Activated naive CD4-positive, alpha-beta T cell treated with Interleukin-2 at 50 U/mL for 16 hours (primary cell): ENCODE results near the gene ANKRD2.
"Not testable (repeated sequence)": the region's sequence is repeated elsewhere in the genome, so short reads cannot be mapped to it uniquely, and the experiment has no call there.

Source experiments
- DNase-seq: peaks from one replicate; pipeline ENCODE4 v3.0.0-alpha.2; 2020

ANKRD2 gene

DNA sequence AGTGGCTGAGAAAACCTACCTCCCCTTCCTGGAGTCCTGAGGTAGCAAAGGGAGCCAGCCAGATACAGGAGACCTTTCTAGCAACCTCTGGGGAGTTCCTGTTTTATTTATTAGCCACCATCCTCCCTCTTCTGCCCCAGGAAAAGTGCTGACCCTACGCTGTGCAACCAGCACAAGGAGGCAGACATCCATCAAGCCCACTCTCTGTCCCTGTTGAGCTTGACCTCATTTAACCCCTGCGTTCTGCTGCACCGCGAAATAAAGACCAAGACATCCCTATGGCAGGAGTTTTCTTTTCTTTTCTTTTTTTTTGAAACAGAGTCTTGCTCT, 25.3 kb upstream of the ANKRD2 start:
- DNase-seq: no peak

DNA sequence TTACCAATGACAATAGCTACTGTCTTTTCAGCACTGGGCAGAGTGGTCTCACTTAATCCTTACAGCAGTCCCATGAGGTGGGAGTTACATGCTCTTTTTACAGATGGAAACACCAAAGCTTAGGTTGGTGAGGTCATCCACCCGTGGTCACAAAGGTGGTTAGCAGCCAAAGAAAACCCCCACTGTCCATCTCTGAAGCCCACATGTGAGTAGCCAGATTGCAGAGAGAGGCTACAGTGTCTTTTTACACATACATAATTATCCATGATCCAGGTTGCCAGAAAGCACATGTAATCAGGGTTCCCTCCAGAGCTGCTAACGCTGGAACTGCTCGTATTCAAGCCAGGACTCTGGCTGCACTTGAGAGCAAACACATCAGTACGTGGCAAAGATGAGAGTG, 24.6 kb upstream of the ANKRD2 start:
- DNase-seq: no peak

DNA sequence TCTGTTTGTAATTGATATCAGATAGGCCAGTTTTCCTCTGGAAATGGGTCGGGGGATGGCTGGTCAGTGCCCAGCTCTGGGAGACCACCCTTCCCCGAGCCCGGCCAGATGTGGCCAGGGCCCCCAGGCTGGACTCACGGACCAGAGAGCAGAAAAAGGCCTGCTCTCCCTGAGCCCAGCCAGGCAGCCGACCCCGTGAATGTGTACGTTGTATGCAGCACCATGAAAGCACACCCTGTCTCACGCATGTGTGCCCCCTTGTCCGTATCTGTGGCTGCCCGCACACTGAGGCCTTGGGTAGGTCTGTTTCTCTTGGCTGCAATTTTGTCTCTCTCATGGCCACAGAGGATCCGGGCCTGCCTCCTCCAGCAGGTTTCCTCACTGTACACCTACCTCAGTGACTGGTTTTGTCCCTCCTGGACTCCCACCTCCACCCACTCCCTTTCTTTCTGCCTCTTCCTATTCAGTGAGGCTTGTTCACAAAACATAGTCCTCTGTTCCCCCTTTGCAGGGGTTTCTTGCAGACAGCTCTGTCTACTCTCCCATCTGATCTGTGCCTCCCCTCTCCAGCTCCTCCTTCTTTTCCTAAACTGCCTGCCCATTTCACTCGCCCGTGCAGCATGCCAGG, 23.6 kb upstream of the ANKRD2 start:
- no peak for DNase-seq

DNA sequence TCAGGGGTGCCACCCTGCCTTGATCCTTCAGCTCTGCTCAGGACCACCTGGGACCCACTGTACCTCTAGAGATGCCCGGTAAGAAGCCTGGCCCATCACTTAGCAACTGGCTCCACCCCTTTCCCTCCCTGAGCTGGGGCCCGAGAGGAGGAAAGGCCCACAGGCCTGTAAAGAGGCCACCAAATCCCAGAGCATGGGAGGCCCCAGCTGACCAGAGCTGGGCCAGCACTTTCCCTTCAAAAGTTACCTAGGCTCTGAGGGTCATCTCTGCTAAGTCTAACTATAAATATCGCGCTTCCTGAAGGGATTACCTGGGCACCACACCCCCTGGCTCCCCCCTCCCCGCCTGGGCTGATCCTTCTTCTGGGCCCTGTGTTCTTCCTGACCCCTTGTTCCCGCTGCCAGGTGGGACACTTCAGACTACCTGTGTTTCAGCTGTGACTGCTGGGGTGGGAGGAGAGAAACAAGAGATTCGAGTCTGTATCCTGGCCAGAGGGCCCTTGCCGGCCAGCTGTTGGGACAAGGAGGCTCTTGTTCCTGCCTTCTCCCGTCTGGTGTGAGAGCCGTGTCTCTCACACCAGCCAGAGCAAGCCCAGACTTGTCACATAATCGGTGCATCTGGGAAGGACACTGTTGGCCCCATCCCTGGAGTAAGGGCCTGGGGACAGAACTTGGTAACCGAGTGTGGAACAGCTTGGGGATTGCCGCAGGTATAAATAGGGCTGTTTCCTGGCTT, 22.8 kb upstream of the ANKRD2 start:
- DNase-seq: no peak

DNA sequence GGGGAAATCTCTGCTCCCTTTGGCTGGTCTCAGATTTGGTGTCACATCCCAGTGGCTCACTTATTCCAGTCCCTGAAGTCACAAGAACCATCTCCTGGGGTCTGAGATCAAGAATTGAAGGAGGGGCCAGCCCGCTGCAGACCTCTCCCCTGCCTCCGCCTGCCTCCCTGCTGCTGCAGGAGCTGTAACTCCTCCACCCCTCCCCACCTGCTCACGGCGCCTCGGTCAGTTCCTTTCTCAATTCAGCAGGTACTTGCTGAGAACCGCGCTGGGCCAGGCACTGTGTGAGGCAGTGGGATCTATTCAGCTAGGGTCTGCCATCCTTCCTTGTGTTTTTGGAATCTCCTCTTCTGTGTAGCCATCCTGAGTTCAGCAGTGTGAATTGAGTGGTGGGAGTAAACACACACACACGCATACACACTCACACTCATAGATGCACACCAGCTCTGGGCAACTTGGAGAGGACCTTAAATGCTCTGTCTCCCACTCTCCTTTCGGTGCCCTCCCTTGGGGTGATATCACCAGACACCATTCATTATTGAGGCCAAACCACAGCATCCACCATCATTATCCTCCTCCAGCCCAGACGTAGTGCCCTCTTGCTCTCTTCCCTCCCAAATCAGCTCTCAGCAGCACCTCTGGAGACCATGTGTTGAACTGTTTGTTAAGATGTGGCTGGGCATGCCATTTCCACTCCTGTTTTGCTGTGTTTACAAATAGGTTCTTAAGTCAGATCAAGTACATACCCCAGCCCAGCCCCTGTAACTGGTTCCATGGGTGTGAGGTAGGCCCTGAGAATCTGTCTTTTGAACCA, 22.0 kb upstream of the ANKRD2 start:
- no peak for DNase-seq

DNA sequence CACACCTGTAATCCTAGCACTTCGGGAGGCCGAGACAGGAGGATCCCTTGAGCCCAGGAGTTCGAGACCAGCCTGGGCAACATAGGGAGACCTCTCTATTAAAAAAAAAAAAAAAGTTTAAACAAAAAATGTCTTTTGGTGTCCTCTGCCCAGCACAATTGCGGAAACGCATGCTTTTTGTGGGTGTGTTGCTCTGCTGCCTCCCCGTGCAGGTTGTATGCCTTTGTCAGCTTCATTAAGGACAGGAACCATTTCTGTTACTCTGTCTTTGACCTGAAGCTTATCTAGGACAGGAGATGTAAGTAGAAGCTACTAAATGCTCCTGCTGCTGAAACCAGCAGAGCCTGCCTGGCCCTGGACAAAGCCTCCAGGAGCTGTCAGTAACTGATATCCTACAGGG, 21.3 kb upstream of the ANKRD2 start:
- DNase-seq: no peak

DNA sequence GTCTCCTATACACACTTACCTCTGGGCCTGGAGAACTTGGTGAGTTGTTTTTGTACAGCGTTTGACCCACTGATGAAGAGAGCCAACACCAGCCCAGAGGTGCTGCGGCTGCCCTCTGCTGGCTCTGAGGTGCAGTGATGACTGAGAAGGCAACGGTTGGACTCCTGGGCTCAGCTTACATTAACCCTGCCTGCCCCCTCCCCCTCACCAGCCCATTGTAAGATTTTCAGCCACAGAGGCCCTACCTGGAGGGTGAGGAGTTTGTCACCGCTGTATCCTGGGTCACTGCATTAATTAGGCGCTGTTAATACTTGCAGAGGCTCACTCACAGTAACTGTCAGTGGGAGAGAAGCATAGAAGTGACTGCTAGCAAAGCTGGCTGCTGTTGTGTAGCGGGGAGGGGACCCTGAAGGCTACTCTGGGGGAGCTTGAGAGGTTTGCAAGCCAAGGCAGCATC, 19.0 kb upstream of the ANKRD2 start:
- DNase-seq: peak; percentile 69

DNA sequence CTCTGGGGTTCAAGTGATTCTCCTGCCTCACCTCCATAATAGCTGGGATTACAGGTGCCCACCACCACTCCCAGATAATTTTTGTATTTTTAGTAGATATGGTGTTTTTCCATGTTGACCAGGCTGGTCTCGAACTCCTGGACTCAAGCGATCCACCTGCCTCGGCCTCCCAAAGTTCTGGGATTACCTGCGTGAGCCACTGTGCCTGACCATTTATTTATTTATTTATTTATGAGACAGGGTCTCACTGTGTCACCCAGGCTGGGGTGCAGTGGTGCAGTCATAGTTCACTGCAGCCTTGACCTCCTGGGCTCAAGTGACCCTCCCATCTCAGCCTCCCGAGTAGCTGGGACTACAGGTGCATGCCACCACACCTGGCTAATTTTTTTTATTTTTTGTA, 18.2 kb upstream of the ANKRD2 start:
- DNase-seq: not testable (repeated sequence)

DNA sequence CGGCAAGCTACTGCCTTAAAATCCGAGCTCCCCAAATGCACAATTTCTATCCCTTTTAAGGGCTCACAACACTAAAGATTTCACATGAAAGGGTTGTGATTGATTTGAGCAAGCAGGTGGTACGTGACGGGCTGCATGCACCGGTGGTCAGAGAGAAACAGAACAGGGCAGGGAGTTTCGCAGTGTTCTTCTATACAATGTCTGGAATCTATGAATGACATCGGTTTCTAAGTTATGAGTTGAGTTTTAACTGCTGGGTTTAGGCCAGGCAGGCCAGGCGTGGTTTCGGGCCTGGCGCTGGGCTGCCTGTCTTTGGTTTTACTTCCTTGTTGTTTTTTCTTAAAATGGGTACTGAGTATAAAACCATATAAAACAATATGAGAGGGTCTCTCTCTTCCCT, 17.0 kb upstream of the ANKRD2 start:
- DNase-seq: not testable (repeated sequence)

DNA sequence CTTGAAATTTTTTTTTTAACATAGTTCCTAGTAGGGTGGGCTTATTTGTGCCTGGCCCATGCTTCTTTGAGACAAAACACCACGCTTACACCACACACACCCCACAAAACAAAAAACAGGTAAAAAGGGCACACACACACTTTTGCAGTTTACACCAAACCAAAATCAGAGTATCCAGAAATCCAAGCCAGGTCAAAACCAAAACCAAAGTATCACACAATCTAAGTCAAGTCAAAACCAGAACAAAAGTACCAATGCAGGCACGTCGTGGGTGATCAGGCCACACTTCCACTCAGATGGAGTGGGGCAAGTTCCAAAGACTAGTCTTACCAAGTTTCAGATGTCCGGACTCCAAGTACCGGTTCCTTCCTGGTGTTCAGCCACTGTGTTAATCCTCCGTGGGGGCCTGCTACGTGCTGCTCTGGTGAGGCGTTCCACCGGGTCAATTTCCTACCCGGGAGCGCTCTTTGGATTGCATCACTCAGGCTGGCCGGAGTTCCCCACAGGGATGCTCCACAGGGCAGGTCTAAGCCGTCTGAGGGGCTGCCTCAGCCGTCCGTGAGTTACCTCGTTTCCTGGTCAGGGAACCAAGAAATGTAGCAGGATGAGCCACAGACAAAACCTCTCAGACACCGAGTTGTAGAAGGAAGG, 11.7 kb upstream of the ANKRD2 start:
- not testable (repeated sequence) for DNase-seq

DNA sequence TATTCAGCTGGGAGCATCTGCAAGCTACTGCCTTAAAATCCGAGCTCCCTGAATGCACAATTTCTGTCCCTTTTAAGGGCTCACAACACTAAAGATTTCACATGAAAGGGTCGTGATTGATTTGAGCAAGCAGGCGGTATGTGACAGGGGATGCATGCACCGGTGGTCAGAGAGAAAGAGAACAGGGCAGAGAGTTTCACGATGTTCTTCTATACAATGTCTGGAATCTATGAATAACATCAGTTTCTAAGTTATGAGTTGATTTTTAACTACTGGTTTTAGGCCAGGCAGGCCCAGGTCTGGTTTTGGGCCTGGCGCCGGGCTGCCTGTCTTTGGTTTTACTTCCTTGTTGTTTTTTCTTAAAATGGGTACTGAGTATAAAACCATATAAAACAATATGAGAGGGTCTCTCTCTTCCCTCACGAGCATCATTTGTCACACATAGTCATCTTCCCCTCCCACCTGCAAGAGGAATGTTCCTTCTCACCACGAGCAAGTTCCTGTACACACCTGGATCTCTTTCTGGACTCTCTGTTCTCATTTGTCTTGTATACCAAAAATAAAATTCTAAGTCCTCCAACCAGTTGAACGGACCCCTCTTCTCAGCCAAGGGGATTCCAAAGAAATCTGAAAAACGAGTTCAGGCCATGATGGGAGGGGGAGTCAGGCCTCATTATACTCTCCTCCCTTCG, 11.0 kb upstream of the ANKRD2 start:
- DNase-seq: not testable (repeated sequence)

DNA sequence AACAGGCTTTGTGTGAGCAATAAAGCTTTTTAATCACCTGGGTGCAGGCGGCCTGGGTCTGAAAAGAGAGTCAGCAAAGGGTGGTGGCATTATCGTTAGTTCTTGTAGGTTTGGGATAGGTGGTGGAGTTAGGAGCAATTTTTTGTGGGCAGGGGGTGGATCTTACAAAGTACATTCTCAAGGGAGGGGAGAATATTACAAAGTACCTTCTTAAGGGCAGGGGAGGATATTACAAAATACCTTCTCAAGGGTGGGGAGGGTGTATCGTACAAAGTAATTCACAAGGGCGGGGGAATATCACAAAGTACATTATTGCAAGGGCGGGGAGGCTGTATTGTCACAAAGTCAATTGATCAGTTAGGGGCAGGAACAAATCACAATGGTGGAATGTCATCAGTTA, 10.2 kb upstream of the ANKRD2 start:
- DNase-seq: not testable (repeated sequence)

DNA sequence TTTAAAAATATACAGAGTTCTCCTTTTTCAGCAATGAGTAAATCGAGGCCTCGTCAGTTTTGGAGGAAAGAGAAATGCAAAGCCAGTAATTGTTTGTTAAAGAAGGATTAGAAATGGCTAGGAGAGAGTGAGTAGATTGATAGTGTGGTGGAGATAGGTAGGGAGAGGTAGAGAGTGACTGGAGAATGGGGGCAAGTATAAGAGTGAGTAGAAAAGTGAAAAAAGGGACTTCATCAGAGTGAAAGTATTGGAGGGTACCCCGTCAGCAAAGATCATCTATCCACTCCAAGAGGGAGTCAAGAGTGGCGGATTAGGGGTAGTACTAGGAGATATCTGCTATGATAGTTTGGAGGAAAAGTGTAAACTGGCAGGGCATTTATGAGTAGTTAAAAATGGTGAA, 9.2 kb upstream of the ANKRD2 start:
- DNase-seq: no peak

DNA sequence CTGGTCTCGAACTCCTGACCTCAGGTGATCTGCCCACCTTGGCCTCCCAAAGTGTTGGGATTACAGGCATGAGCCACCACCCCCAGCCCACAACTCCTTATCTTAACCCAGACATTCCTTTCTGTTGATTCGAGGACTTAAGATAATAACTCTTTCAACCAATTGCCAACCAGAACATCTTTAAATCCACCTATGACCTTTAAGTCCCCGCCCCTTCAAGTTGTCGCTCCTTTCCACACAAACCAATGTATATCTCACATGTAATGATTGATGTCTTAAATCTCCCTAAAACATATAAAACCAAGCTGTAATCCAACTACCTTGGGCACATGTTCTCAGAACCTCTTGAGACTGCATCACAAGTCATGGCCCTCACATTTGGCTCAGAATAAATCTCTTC, 7.8 kb upstream of the ANKRD2 start:
- DNase-seq: no peak

DNA sequence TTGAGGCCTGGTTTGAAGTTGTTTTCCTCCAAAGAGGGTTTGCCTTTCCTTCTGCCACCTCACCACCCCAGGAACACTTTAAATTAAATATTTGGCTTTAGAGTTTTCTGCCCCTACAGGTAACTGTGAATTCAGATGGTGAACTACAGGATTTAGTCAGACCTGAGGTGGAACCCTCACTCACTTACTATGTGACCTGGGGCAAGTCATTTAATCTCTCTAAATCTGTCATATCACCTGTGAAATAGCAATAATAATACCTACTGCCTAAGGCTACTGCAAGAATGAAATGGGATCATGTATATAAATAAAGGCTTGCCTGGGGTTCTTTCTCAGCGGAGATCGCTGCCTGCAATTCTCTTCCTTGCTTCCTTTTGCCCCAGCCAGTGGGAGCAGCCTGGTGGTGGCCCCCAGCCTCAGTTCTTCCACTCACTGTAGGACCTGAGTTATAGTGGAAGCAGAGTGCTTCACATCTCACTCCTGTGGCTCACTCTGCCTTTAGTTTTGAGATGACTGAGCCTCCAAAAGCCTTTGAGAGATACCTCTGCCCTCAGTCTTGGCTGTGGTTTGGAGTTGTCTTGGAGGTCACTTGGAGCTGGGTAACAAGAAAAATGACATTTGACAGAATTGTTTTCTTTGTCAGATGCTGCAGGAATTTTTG, 6.1 kb upstream of the ANKRD2 start:
- DNase-seq: no peak

DNA sequence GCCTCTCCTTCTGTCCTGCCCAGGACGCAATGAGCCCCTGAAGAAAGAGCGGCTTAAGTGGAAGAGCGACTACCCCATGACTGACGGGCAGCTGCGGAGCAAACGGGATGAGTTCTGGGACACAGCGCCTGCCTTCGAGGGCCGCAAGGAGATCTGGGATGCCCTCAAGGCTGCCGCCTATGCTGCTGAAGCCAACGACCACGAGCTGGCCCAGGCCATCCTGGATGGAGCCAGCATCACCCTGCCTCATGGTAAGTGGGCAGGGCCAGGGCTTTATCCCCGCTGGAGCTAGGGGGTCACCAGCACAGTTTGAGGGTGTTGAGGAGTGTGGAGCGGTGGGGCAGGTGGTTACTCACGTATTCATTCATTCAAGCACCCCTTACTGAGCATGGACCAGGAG, 4.7 kb upstream of the ANKRD2 start:
- no peak for DNase-seq

DNA sequence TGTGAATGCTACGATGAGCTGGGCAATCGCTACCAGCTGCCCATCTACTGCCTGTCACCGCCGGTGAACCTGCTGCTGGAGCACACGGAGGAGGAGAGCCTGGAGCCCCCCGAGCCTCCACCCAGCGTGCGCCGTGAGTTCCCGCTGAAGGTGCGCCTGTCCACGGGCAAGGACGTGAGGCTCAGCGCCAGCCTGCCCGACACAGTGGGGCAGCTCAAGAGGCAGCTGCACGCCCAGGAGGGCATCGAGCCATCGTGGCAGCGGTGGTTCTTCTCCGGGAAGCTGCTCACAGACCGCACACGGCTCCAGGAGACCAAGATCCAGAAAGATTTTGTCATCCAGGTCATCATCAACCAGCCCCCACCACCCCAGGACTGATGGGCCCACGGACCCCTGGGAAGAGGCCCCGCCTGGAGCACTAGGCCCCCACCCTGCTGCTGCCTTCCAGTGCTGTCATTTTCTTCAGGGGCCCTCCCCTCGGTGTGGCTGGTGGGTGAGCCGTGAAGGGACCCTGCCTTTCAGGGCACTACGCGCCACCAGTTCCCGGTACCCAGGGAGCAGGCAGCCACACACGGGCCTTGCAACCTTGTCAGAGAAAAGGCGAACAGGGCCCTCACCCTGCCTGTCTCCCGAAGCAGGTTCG, 2.3 kb upstream of the ANKRD2 start:
- no peak for DNase-seq

DNA sequence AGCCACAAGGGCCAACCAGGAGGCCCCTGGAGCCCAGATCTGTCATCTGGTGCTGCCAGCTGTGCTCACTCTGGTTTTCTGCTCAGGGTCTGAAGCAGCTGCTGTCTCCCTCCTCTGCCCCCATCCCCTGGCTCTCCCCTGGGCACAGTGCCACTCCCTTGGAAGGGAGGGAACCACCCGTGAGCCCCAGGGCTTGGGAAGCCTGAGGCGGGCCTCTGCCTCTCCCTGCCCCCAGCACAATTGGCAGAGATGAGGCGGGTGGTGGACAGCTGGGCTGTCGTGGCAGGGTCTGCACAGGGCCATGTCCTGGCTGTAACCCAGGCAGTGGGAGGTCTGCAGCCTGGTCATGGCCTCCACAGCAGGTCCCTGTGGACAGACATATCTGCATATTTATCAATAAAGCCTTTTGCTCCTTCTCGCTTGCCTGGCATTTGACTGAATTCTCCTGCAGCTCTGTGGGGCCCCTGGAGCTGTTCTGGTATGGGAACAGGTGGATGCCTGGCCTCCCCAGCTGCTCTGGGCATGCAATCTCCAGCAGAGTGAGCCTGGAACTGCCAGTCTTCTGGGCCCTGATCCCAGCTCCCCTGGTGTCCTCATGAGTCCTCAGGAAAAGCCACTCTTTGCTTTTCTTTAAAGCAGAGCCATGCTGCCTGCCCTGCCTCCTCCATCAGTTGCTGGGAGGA, 1.6 kb upstream of the ANKRD2 start:
- DNase-seq: no peak

DNA sequence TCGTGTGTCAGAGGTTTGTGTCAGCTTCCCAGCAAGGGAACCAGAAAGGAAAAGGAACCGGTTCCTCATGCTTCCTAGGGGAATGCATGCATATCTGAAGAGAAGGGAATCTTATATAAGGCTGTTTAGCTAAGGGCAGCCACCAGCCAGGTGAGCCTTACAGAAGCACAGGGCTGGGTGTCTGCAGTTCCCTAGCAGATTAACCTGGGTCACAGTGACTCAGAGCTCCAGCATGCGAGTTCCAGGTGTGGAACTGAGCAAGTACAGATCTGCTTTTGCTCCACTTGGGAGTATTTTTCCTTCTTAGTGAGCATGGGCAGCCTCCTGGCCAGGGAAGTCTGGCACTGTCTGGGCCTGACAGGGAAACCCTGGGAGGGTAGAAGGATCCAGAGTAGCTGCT, 957 bp upstream of the ANKRD2 start:
- no peak for DNase-seq

DNA sequence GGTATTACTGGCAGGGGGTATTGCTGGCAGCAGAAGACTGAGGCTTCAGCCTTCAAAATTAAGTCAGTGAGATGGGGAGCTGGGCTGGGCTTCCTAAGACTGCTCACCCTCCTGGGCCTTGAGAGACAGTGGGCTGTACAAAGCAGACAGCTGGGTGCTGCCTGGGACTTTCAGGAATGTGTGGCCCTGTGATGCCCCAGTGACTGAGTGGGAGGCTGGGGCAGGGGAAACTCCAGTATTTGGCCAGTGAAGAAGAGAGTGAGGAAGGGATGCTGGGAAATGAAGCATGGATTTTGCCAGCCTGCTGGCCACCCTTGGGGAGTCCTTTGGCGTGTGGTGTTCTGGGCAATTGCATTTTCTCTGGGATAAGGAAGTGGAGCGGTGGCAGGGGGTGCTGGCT, 442 bp downstream of the ANKRD2 start:
- DNase-seq: no peak

DNA sequence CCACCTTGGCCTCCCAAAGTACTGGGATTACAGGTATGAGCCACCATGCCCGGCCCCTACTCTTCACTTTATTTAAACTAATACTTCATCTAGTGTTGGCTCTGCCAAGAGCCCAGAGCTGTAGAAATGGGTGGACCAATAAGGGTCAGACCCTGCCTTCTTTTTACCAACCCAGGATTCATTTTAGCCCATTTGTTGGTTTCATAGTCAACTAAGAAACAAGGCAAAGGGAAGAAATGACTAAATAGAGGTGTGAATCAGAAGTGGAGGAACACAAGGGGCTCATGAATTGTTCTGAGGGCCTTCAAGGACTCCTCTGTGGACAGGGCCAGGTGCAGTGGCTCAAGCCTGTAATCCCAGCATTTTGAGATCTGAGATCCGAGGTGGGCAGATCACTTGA, 1.1 kb downstream of the ANKRD2 start:
- DNase-seq: no peak
